Naive thymus-derived CD8-positive, alpha-beta T cell (primary cell): Measurements from ENCODE around the gene SH3BP4. TPM values are rescaled to one million over a fixed set of nuclear protein-coding genes. Genes with fewer than 3 reads are reported as not detected.

Source experiments
- ATAC-seq, 2 donors: fragments of 150-1000 bp; cut with Tn5 transposase in 1 of 2; sonication (Bioruptor Pico), chemical (Tn5 transposase) in 1 of 2; 1 replicate in 1 of 2; 2 replicates in 1 of 2; pipeline ENCODE4 v1.10.0; 2021; ENCODE audit warnings: mild to moderate bottlenecking in 2 of 2, moderate library complexity in 2 of 2
- POLR2A ChIA-PET: fragments of 350-600 bp; sonication (Branson Sonifier 250); formaldehyde crosslinking; loops from one replicate; lab custom pipeline; 2021; ENCODE audit warnings: antibody characterized with exemption; lab: Charles Lee
- DNase-seq, 10 donors: peaks; one replicate each; pipeline versions ENCODE4 v3.0.0 to v3.0.0-alpha.2; 2020 to 2022
- H3K27ac Mint-ChIP-seq, 10 donors: one replicate each; pipeline ENCODE4 v1.8.0; 2020 to 2022; ENCODE audit warnings: mild to moderate bottlenecking in 10 of 10, mixed read lengths in 10 of 10, moderate library complexity in 4 of 10, inconsistent platforms in 1 of 10
- H3K27me3 Mint-ChIP-seq, 5 donors: one replicate each; pipeline ENCODE4 v1.8.0; 2021 to 2022; ENCODE audit warnings: mixed read lengths in 5 of 5
- H3K36me3 Mint-ChIP-seq, 3 donors: one replicate each; pipeline ENCODE4 v1.8.0; 2020 to 2022; ENCODE audit warnings: mixed read lengths in 3 of 3, mild to moderate bottlenecking in 2 of 3, inconsistent platforms in 1 of 3
- H3K4me1 Mint-ChIP-seq, 4 donors: one replicate each; pipeline ENCODE4 v1.8.0; 2021 to 2022; ENCODE audit warnings: mixed read lengths in 4 of 4
- H3K4me3 Mint-ChIP-seq, 10 donors: one replicate each; pipeline ENCODE4 v1.8.0; 2020 to 2022; ENCODE audit warnings: mild to moderate bottlenecking in 10 of 10, mixed read lengths in 10 of 10, moderate library complexity in 6 of 10, inconsistent platforms in 1 of 10
- H3K9me3 Mint-ChIP-seq, 9 donors: one replicate each; pipeline ENCODE4 v1.8.0; 2020 to 2022; ENCODE audit warnings: mixed read lengths in 9 of 9, mild to moderate bottlenecking in 3 of 9, inconsistent platforms in 1 of 9, moderate library complexity in 1 of 9
- polyA plus RNA-seq, 3 donors: library from polyadenylated mRNA; unstranded; fragments of 300-500 nt; fragmentation: Illumina TruSeq; gene quantifications; one replicate each; pipeline ENCODE4 v1.2.3, GENCODE V29; 2021
- total RNA-seq, 8 experiments: library from RNA in 2 of 8; stranded (reverse) in 2 of 8; gene quantifications; one replicate each; pipeline ENCODE4 v1.2.3 and lab custom pipeline; 2021 to 2026

The SH3BP4 gene
- total and polyA plus RNA-seq, 5 experiments from 2014 or later, result 0.19 to 0.29 TPM; not detected in 3

DNA sequence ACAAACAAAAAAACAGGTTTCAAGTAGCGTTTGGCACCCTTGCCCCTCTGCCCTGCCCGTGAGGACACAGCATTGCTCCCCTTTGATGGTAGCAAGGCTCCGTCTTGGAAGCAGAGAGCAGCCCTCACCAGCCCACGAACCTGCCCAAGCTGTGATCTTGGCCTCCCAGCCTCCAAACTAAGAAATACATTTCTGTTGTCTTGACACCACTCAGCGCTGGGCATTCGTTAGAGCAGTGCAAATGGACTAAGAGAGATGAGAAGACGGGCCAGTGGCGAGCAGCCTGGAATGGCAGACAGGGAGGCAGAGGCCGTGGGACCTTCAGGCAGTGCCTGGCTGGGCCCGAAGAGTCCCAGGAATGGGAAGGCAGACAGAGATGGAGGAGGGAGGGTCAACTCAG, 109.8 kb downstream of the SH3BP4 start:
- peaks cover 0 to 5% (median 0%) of the 10 kb centered on the region in 9 donors for H3K9me3 Mint-ChIP-seq
- ATAC-seq (no peak), DNase-seq (peak in 1 of 10 donors; percentile 26)
- H3K27me3 Mint-ChIP-seq, result peaks cover 6 to 29% (median 15%) of the 10 kb centered on the region in 5 donors
- POLR2A ChIA-PET, result no interaction called here
- no peak overlapping the region for H3K27ac Mint-ChIP-seq
- H3K36me3 Mint-ChIP-seq, result no peaks in the 10 kb centered on the region
- no peak overlapping the region for H3K4me3 Mint-ChIP-seq
- H3K4me1 Mint-ChIP-seq, result no peaks in the 10 kb centered on the region

DNA sequence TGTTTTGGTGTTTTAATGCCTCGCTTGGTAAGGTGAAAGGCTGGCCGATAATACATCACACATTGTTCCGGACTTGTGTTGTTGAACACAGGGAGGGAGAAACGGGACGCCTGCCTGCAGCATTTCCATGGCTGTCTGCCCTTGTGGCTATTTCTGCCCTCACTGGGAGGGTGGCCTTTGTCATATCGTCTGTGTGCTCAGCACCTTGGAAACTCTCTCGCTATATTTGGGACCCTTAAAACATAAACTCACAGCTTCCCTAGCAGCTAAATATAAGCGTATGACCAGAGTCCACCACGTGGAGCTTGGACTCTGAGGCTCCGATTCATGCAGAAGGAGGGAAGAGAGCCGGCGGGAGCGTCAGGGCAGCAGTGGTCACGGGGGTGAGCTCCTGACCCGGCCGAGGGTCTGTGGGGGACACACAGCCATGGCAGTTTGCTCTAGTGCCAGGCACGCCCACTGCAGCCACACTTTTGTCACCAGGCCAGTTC, 111.7 kb downstream of the SH3BP4 start:
- POLR2A ChIA-PET, result no interaction called here
- no peaks in the 10 kb centered on the region for H3K4me1 Mint-ChIP-seq

DNA sequence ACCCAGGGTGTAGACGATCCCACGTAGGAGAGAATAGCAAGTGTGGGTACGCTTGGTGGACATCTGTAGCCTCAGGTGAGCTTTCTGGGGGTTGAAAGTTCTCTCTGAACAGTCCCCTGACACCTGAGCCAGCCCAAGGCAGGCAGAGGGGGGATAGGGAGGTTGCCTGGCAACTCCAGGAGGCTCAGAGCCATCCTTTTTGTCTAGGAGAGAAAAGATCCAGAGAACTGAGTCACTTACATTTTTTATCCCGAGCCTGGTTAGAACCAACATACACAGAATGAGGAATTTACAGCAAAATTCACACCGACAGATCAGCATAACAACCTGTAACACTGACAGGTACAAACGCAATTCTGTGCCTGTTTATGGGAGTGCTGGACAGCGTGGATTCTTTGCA, 113.2 kb downstream of the SH3BP4 start:
- no peak overlapping the region for H3K27ac Mint-ChIP-seq
- no peak for DNase-seq
- no peaks in the 10 kb centered on the region for H3K36me3 Mint-ChIP-seq
- peaks cover 0 to 2% (median 0%) of the 10 kb centered on the region in 9 donors for H3K9me3 Mint-ChIP-seq
- H3K4me1 Mint-ChIP-seq, result no peaks in the 10 kb centered on the region
- POLR2A ChIA-PET, result no interaction called here
- ATAC-seq, result no peak
- H3K27me3 Mint-ChIP-seq, result peaks cover 6 to 38% (median 9%) of the 10 kb centered on the region in 5 donors
- no peak overlapping the region for H3K4me3 Mint-ChIP-seq

More for the DNA sequence above, 111.7 kb downstream of the SH3BP4 start:
- ATAC-seq (no peak), DNase-seq (peak in 1 of 10 donors; percentile 41)
- H3K4me3 Mint-ChIP-seq, result no peak overlapping the region
- H3K36me3 Mint-ChIP-seq, result no peaks in the 10 kb centered on the region
- H3K9me3 Mint-ChIP-seq, result peaks cover 0 to 5% (median 0%) of the 10 kb centered on the region in 9 donors
- H3K27me3 Mint-ChIP-seq, result peaks cover 7 to 31% (median 12%) of the 10 kb centered on the region in 5 donors
- no peak overlapping the region for H3K27ac Mint-ChIP-seq

DNA sequence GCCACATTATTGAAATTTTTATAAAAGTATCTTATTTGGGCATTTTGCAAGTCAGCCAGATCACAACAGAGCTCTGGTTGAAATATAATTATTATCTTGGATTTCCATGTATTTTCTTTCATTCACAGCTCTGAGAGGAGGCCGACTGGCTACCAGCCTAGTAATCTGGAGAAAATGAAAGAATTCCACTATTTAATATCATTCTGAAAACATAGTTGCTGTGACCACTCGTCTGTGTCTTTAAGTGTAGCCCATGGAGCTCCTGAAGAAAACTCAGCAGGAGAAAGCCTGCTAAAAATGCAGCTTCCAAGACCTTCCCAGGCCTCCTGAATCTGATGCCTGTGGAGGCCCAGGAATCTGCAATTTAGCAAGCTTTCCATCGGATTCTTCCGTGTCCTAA, 114.7 kb downstream of the SH3BP4 start:
- Mint-ChIP-seq H3K27me3 (peaks cover 2 to 29% (median 8%) of the 10 kb centered on the region in 5 donors), H3K9me3 (peaks cover 0 to 4% (median 0%) of the 10 kb centered on the region in 9 donors), H3K4me3 (no peak overlapping the region), H3K27ac (no peak overlapping the region), H3K4me1 (no peaks in the 10 kb centered on the region), H3K36me3 (no peaks in the 10 kb centered on the region)
- no peak for ATAC-seq
- POLR2A ChIA-PET, result no interaction called here
- DNase-seq, result no peak

DNA sequence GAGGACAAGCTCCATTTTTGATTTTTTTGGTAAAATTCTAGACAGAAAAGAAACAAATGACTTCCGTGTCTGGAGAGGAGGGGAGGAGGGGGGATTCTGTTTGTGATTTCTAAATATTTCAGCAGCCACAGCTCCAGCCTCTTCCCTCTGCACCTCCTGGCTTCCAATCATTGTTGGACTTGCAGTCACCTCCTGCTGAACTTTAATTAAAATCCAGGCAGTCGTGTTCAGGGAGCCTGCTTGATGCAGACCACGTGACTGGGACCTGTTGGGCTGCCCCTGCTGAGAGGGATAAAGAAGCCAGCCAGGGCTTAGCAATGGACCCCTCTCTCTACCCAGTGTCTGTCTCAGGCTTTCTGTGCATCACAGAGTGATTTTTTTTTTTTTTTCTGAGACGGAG, 115.1 kb downstream of the SH3BP4 start:
- ATAC-seq (no peak), DNase-seq (peak in 1 of 10 donors; percentile 7)
- Mint-ChIP-seq H3K27ac (no peak overlapping the region), H3K36me3 (no peaks in the 10 kb centered on the region), H3K27me3 (peaks cover 2 to 25% (median 8%) of the 10 kb centered on the region in 5 donors), H3K4me3 (no peak overlapping the region), H3K4me1 (no peaks in the 10 kb centered on the region), H3K9me3 (peaks cover 0 to 2% (median 0%) of the 10 kb centered on the region in 9 donors)
- POLR2A ChIA-PET, result interaction anchor here (0.7 kb wide), 1 partner anchor 8 kb away, joined by 3 read pairs; no protein-coding TSS in a partner anchor

DNA sequence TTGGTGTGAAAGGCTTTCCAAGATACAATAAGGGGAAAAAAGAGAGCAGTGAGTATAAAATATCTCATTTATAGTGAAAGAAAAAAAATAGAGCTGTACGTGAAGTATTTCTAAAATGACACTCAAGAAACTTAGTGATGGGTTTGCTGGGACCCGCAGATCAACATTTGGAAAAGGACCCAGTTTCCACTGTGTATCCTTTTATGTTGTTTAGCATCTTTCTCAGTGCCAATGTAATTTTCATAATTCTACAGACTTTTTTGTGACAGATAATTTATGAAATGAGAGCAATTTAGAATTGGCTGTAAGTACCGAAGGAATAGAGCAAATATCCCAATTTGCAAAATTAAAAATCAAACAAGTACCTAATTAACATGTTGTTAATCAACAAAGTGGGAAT, 116.9 kb downstream of the SH3BP4 start:
- DNase-seq (no peak), ATAC-seq (no peak)
- H3K27ac Mint-ChIP-seq, result no peak overlapping the region
- H3K9me3 Mint-ChIP-seq, result peaks cover 0 to 2% (median 0%) of the 10 kb centered on the region in 9 donors
- no peaks in the 10 kb centered on the region for H3K4me1 Mint-ChIP-seq
- POLR2A ChIA-PET, result no interaction called here
- H3K36me3 Mint-ChIP-seq, result no peaks in the 10 kb centered on the region
- no peak overlapping the region for H3K4me3 Mint-ChIP-seq
- peaks cover 2 to 22% (median 8%) of the 10 kb centered on the region in 5 donors for H3K27me3 Mint-ChIP-seq

DNA sequence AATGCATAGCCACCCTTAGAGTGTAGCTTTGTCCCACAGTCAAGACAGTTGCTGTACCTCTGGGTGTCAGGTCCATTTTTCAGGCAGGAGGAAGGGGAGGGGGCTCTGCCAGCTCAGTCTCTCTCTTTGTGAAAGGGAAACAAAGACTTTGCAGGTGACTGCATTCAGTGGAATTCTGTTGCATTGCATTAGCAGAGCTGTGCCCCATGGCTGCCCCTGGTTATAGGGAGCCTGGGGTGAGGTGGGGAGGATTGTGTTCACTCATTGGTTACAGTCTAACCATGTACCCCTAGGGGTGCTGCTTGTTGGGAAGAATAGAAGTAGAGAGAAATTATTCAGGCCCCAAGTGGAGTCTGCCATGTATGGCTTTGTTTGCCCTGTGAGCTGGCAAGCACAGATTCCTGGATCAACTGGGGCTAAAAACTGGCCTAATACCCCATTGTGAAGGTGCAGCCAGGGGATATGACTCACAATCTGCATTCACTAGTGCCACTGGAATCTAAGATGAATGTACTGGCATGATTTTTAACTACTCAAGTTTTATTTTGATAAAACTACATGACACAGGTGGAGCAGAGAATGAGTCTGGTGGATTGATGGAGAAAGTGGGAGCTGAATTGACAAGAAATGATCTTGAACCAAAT, 118.4 kb downstream of the SH3BP4 start:
- ATAC-seq (no peak), DNase-seq (peak in 1 of 10 donors; percentile 4)
- Mint-ChIP-seq H3K4me1 (no peaks in the 10 kb centered on the region), H3K27ac (no peak overlapping the region), H3K4me3 (no peak overlapping the region), H3K27me3 (peaks cover 2 to 22% (median 8%) of the 10 kb centered on the region in 5 donors), H3K9me3 (peaks cover 0 to 2% (median 0%) of the 10 kb centered on the region in 9 donors), H3K36me3 (no peaks in the 10 kb centered on the region)
- POLR2A ChIA-PET, result no interaction called here

DNA sequence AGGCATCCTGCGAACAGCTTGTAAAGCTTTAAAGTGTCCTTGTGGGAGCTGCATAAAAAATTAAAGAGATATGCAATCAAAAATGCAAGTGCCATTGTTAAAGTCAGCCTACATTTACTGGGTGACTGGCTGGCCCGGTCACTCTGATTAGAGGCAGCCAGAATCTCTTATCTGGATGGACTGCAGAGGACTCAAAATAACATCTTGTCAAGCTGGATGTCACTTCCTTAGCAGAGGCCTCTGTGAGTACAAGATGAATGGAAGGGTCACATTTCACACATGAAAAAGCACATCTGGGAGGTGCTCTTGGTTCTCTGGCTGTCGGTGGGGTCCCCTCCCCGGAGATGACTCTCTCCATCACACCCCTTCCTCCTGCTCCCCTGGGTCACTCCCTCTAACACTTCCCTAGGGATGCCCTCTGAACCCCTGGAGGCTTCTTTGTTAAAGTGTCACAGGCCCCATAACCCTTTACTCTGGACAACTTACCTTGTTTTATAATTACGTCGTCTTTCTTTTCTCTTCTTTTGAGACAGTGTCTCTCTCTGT, 122.1 kb downstream of the SH3BP4 start:
- Mint-ChIP-seq H3K9me3 (peaks cover 0 to 2% (median 0%) of the 10 kb centered on the region in 9 donors), H3K27ac (no peak overlapping the region), H3K4me1 (no peaks in the 10 kb centered on the region), H3K27me3 (peaks cover 2 to 12% (median 9%) of the 10 kb centered on the region in 5 donors), H3K4me3 (no peak overlapping the region), H3K36me3 (no peaks in the 10 kb centered on the region)
- no peak for DNase-seq
- POLR2A ChIA-PET, result interaction anchor here (0.7 kb wide), 1 partner anchor 1211 kb away, joined by 8 read pairs; no protein-coding TSS in a partner anchor
- ATAC-seq, result no peak

DNA sequence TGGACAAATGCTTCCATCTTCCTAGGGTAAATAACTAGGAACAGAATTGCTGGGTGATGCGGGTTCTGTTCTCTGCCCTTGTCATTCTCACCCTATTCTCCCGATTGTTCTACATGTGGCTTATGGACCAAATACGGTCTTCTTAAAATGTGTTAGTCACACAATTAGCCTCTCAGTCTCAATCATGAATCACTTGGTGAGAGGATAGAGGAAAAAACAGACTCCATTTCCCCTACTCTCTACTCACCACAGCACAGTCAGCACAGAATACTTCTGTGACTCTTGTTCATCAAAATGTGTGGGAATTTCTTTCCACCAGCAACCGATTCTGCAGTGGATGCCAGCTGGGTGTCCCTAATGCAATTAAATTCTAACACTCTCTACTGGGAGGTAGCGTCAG, 125.2 kb downstream of the SH3BP4 start:
- no peaks in the 10 kb centered on the region for H3K4me1 Mint-ChIP-seq
- POLR2A ChIA-PET, result no interaction called here
- DNase-seq (no peak), ATAC-seq (no peak)
- no peak overlapping the region for H3K4me3 Mint-ChIP-seq
- no peaks in the 10 kb centered on the region for H3K36me3 Mint-ChIP-seq
- no peaks in the 10 kb centered on the region for H3K9me3 Mint-ChIP-seq
- H3K27me3 Mint-ChIP-seq, result peaks cover 0 to 9% (median 0%) of the 10 kb centered on the region in 5 donors
- H3K27ac Mint-ChIP-seq, result no peak overlapping the region

DNA sequence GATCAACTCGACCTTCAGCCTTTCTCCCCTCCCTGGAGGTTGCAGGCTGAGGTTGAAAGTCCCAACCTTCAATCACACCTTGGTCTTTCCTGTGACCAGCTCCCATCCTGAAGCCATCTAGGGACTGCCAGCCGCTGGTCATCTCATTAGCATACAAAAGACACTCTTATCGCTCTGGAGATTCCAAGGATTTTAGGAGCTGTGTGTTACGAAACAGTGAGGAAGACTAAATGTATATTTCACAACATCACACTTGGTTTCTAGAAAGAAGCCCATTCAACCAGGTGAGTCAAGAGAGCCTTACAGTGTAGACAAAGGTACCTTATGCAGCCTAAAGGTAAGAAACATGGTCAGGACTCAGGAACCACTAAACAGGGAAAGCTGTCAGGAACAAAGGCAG, 126.4 kb downstream of the SH3BP4 start:
- ATAC-seq, result no peak
- Mint-ChIP-seq H3K27ac (no peak overlapping the region), H3K4me1 (no peaks in the 10 kb centered on the region), H3K36me3 (no peaks in the 10 kb centered on the region), H3K4me3 (no peak overlapping the region), H3K27me3 (peaks cover 0 to 9% (median 2%) of the 10 kb centered on the region in 5 donors), H3K9me3 (peaks cover 0 to 2% (median 0%) of the 10 kb centered on the region in 9 donors)
- no peak for DNase-seq
- POLR2A ChIA-PET, result no interaction called here

DNA sequence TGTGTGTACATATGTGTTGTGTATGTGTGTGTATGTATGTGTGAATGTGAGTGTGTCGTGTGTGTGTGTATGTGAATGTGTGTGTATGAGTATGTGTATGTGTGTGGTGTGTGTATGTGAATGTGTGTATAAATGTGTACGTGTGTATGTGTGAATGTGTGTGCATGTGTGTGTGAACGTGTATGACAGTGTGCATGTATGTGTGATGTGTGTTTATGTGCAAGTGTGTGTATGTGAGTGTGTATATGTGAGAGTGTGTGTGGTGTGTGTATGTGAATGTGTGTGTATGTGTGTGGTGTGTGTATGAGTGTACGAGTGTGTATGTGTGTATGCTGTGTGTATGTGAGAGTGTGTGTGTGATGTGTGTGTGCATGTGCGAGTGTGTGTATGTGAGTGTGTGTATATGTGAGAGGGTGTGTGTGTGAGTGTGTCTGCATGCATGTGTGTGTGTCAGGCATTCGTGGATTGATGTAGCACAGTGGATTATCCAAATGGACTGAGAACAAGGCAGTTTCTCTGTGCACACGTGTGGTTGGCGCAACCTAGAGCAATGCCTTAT, 127.2 kb downstream of the SH3BP4 start:
- H3K36me3 Mint-ChIP-seq, result no peaks in the 10 kb centered on the region
- no peak for DNase-seq
- H3K4me1 Mint-ChIP-seq, result no peaks in the 10 kb centered on the region

DNA sequence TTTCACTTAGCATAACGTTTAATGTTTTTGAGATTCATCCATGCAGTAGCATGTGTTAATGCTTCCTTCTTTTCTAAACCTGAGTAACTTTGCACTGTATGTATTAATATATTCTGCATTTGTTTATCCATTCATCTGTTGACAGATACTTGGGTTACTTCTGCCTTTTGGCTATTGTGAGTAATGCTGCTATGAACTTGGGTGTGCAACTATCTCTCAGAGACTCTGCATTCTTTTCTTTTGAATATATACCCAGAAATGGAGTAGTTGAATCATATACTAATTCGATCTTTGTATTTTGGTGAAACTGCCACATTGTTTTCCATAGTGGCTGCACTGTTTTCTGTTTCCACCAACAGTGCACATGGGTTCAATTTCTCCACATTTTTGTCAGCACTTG, 128.3 kb downstream of the SH3BP4 start:
- H3K4me1 Mint-ChIP-seq, result no peaks in the 10 kb centered on the region
- H3K4me3 Mint-ChIP-seq, result no peak overlapping the region
- ATAC-seq (no peak), DNase-seq (no peak)
- no peaks in the 10 kb centered on the region for H3K36me3 Mint-ChIP-seq
- H3K27me3 Mint-ChIP-seq, result peaks cover 3 to 15% (median 7%) of the 10 kb centered on the region in 5 donors
- H3K27ac Mint-ChIP-seq, result no peak overlapping the region
- POLR2A ChIA-PET, result no interaction called here
- peaks cover 0 to 3% (median 0%) of the 10 kb centered on the region in 9 donors for H3K9me3 Mint-ChIP-seq

More for the DNA sequence above, 127.2 kb downstream of the SH3BP4 start:
- POLR2A ChIA-PET, result no interaction called here
- H3K27ac Mint-ChIP-seq, result no peak overlapping the region
- H3K4me3 Mint-ChIP-seq, result no peak overlapping the region
- H3K27me3 Mint-ChIP-seq, result peaks cover under 1 to 9% (median 2%) of the 10 kb centered on the region in 5 donors
- peaks cover 0 to 2% (median 0%) of the 10 kb centered on the region in 9 donors for H3K9me3 Mint-ChIP-seq
- ATAC-seq, result no peak
